CD4-positive, alpha-beta memory T cell (primary cell): Measurements from ENCODE around the gene AKR1D1. TPM values are rescaled to one million over a fixed set of nuclear protein-coding genes. Genes with fewer than 3 reads are reported as not detected.

ENCODE experiments used
- CTCF ChIA-PET: fragments of 350-600 bp; sonication (Branson Sonifier 250); formaldehyde crosslinking; loops from one replicate; lab custom pipeline; 2021; ENCODE audit warnings: inconsistent platforms; ENCODE audit not compliant: partially characterized antibody; lab: Charles Lee
- POLR2A ChIA-PET: fragments of 350-600 bp; sonication (Branson Sonifier 250); formaldehyde crosslinking; loops from one replicate; lab custom pipeline; 2021; ENCODE audit not compliant: partially characterized antibody; lab: Charles Lee
- DNase-seq, 5 donors: peaks; one replicate each; pipeline versions ENCODE4 v3.0.0 to v3.0.0-alpha.2; 2020 to 2022; ENCODE audit warnings: mixed read lengths in 1 of 5
- H3K27ac ChIP-seq: one replicate; pipeline ENCODE4 v1.7.0; 2013; ENCODE audit warnings: low read depth, low read length
- H3K27me3 ChIP-seq: 2 replicates; pipeline ENCODE4 v1.7.0; 2013; ENCODE audit warnings: mild to moderate bottlenecking, low read length, moderate library complexity; ENCODE audit not compliant: insufficient read depth
- H3K36me3 ChIP-seq: 2 replicates; pipeline ENCODE4 v1.7.0; 2013; ENCODE audit warnings: mild to moderate bottlenecking, low read length, moderate library complexity; ENCODE audit not compliant: insufficient read depth
- H3K4me1 ChIP-seq: 2 replicates; pipeline ENCODE4 v1.7.0; 2013; ENCODE audit warnings: mild to moderate bottlenecking, low read length, moderate library complexity; ENCODE audit not compliant: insufficient read depth
- H3K4me3 ChIP-seq, 2 donors: one replicate each; pipeline ENCODE4 v1.7.0; 2013; ENCODE audit warnings: low read length in 2 of 2, mild to moderate bottlenecking in 1 of 2
- H3K9me3 ChIP-seq, 2 donors: one replicate each; pipeline ENCODE4 v1.7.0; 2013; ENCODE audit warnings: low read length in 2 of 2, control low read depth in 1 of 2; ENCODE audit not compliant: control insufficient read depth in 1 of 2
- H3K27ac Mint-ChIP-seq, 7 donors: one replicate each; pipeline ENCODE4 v1.8.0; 2020 to 2021; ENCODE audit warnings: mixed read lengths in 7 of 7, mild to moderate bottlenecking in 6 of 7, inconsistent platforms in 3 of 7, moderate library complexity in 3 of 7
- H3K27me3 Mint-ChIP-seq, 2 donors: one replicate each; pipeline ENCODE4 v1.8.0; 2020 to 2021; ENCODE audit warnings: mixed read lengths in 2 of 2
- H3K36me3 Mint-ChIP-seq, 2 donors: one replicate each; pipeline ENCODE4 v1.8.0; 2020 to 2021; ENCODE audit warnings: mixed read lengths in 2 of 2, inconsistent platforms in 1 of 2, mild to moderate bottlenecking in 1 of 2
- H3K4me1 Mint-ChIP-seq, 4 donors: one replicate each; pipeline ENCODE4 v1.8.0; 2020 to 2021; ENCODE audit warnings: mixed read lengths in 4 of 4, mild to moderate bottlenecking in 1 of 4
- H3K4me3 Mint-ChIP-seq, 8 donors: one replicate each; pipeline ENCODE4 v1.8.0; 2020 to 2021; ENCODE audit warnings: mixed read lengths in 8 of 8, mild to moderate bottlenecking in 7 of 8, moderate library complexity in 6 of 8, inconsistent platforms in 3 of 8
- H3K9me3 Mint-ChIP-seq, 8 donors: one replicate each; pipeline ENCODE4 v1.8.0; 2020 to 2021; ENCODE audit warnings: mixed read lengths in 8 of 8, mild to moderate bottlenecking in 5 of 8, inconsistent platforms in 3 of 8, moderate library complexity in 1 of 8
- intact Hi-C: fragments of 100-400 bp; cut with micrococcal nuclease; formaldehyde crosslinking; loops from one replicate; pipeline ENCODE4 v1.15.1; 2023
- polyA plus RNA-seq, 2 donors: library from polyadenylated mRNA; unstranded; fragments of 300-500 nt; fragmentation: Illumina TruSeq; gene quantifications; one replicate each; pipeline ENCODE4 v1.2.3, GENCODE V29; 2021
- total RNA-seq, 2 experiments: library from RNA; stranded (reverse); gene quantifications; one replicate each; pipeline ENCODE4 v1.2.3, GENCODE V29; 2021

Gene AKR1D1
- total and polyA plus RNA-seq, 4 experiments from 2014 or later, result not detected

DNA sequence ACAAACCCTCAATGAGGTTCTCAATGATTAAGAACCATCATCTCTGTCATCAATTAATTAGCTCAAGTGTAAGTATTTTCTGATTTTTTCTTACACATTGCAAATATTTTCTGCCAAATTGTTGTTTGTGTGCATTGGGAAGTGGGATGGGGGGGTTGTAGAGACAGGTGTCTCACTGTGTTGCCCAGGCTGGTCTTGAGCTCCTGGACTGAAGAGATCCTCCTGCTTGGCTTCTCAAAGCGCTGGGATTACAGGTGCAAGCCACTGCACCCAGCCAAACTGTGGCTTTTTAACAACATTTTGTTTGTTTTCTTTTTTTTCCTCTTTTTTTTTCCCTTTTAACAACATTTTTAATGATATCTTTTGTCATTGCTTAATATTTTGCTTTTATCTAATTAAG, 87.5 kb downstream of the AKR1D1 start:
- Mint-ChIP-seq H3K27ac (no peak overlapping the region), H3K4me1 (no peaks in the 10 kb centered on the region), H3K9me3 (peaks cover 5 to 26% (median 17%) of the 10 kb centered on the region in 8 donors), H3K27me3 (peaks cover 4 to 8% of the 10 kb centered on the region in 2 donors), H3K36me3 (peaks cover 2 to 9% of the 10 kb centered on the region in 2 donors), H3K4me3 (no peak overlapping the region)
- no peaks in the 10 kb centered on the region for H3K9me3 ChIP-seq
- no peaks in the 10 kb centered on the region for H3K36me3 ChIP-seq
- H3K27ac ChIP-seq, result no peak overlapping the region
- no peaks in the 10 kb centered on the region for H3K4me1 ChIP-seq
- no peaks in the 10 kb centered on the region for H3K27me3 ChIP-seq
- no peak for DNase-seq
- H3K4me3 ChIP-seq, result no peak overlapping the region
- ChIA-PET CTCF (interaction anchor here (0.8 kb wide), 1 partner anchor 575 kb away, joined by 3 read pairs; no protein-coding TSS in a partner anchor), POLR2A (no interaction called here)
- intact Hi-C loops, result no loop called here

GRCh38 chr7:138164804-138165203, 88.5 kb downstream of the AKR1D1 start:
- H3K9me3 ChIP-seq, result no peaks in the 10 kb centered on the region
- Mint-ChIP-seq H3K4me3 (no peak overlapping the region), H3K27ac (no peak overlapping the region), H3K9me3 (peaks cover 5 to 26% (median 17%) of the 10 kb centered on the region in 8 donors), H3K4me1 (peaks cover 0 to 2% (median 0%) of the 10 kb centered on the region in 4 donors), H3K27me3 (peaks cover 9 to 13% of the 10 kb centered on the region in 2 donors), H3K36me3 (peaks cover 2 to 9% of the 10 kb centered on the region in 2 donors)
- ChIA-PET POLR2A (no interaction called here), CTCF (interaction anchor here (0.6 to 1.6 kb wide), 2 partner anchors 28 to 1429 kb away, joined by 3 read pairs; no protein-coding TSS in a partner anchor)
- H3K27me3 ChIP-seq, result no peaks in the 10 kb centered on the region
- H3K36me3 ChIP-seq, result no peaks in the 10 kb centered on the region
- no peak overlapping the region for H3K27ac ChIP-seq
- no peak overlapping the region for H3K4me3 ChIP-seq
- no peak for DNase-seq
- intact Hi-C loops, result no loop called here
- H3K4me1 ChIP-seq, result no peaks in the 10 kb centered on the region

DNA sequence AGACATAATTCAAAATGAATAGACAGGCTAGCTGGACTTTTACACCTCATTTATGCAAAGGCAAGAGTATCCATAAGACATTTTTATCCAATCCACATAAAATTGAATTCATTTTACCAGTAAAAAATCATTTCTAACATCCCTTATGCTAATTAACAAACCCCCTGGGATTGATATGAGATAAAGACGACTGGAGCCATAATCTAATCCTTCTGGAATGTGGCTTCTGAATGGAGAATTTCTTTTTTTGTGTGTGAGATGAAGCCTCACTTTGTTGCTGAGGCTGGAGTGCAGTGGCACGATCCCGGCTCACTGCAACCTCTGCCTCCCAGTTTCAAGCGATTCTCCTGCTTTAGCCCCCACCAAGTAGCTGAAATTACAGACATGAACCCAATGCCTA, 90.4 kb downstream of the AKR1D1 start:
- no peak overlapping the region for H3K27ac ChIP-seq
- H3K9me3 ChIP-seq, result no peaks in the 10 kb centered on the region
- Mint-ChIP-seq H3K36me3 (peaks cover 2 to 9% of the 10 kb centered on the region in 2 donors), H3K4me3 (no peak overlapping the region), H3K27me3 (peaks cover 17 to 23% of the 10 kb centered on the region in 2 donors), H3K4me1 (peaks cover 0 to 6% (median under 1%) of the 10 kb centered on the region in 4 donors), H3K27ac (no peak overlapping the region), H3K9me3 (peaks cover 5 to 26% (median 17%) of the 10 kb centered on the region in 8 donors)
- ChIA-PET POLR2A (no interaction called here), CTCF (interaction anchor here (1.5 kb wide), 1 partner anchor 572 kb away, joined by 12 read pairs; no protein-coding TSS in a partner anchor)
- intact Hi-C loops, result no loop called here
- H3K4me1 ChIP-seq, result no peaks in the 10 kb centered on the region
- no peaks in the 10 kb centered on the region for H3K36me3 ChIP-seq
- H3K27me3 ChIP-seq, result no peaks in the 10 kb centered on the region
- DNase-seq, result no peak
- no peak overlapping the region for H3K4me3 ChIP-seq

DNA sequence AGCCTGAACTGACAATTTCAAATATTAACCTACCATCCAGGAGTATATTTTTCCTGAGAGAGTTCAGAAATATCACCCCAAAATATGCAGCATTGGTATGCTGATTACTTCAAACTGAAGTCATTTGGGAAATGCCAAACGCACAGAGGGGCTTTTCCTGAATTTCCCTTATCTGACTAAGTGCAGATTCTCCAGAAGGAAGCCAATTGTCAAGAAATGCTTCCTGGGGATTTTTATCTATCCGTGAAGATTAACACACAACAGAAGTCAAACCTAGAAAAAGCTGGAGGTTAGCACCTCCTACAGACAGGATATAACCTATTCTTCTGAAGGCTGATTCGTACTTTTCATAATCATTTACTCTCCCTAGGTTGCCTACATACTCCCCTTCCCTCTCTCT, 91.0 kb downstream of the AKR1D1 start:
- H3K9me3 ChIP-seq, result no peaks in the 10 kb centered on the region
- peaks cover 0 to 6% (median under 1%) of the 10 kb centered on the region in 4 donors for H3K4me1 Mint-ChIP-seq
- H3K36me3 Mint-ChIP-seq, result peaks cover 2 to 9% of the 10 kb centered on the region in 2 donors
- no peak overlapping the region for H3K27ac ChIP-seq
- peaks cover 3% of the 10 kb centered on the region for H3K27me3 ChIP-seq
- H3K36me3 ChIP-seq, result no peaks in the 10 kb centered on the region
- H3K4me3 ChIP-seq, result no peak overlapping the region
- no peaks in the 10 kb centered on the region for H3K4me1 ChIP-seq
- POLR2A ChIA-PET, result no interaction called here
- CTCF ChIA-PET, result no interaction called here
- intact Hi-C loops, result no loop called here
- DNase-seq, result no peak
- H3K9me3 Mint-ChIP-seq, result peaks cover 5 to 26% (median 17%) of the 10 kb centered on the region in 8 donors
- H3K4me3 Mint-ChIP-seq, result no peak overlapping the region
- H3K27me3 Mint-ChIP-seq, result peaks cover 17 to 23% of the 10 kb centered on the region in 2 donors
- H3K27ac Mint-ChIP-seq, result no peak overlapping the region

GRCh38 chr7:138167869-138168296, 91.6 kb downstream of the AKR1D1 start:
- H3K27me3 ChIP-seq, result peaks cover 3% of the 10 kb centered on the region
- intact Hi-C loops, result no loop called here
- H3K4me1 Mint-ChIP-seq, result peaks cover 0 to 6% (median under 1%) of the 10 kb centered on the region in 4 donors
- no peak overlapping the region for H3K27ac Mint-ChIP-seq
- no peaks in the 10 kb centered on the region for H3K4me1 ChIP-seq
- no peak overlapping the region for H3K4me3 ChIP-seq
- H3K4me3 Mint-ChIP-seq, result no peak overlapping the region
- peaks cover 5 to 26% (median 17%) of the 10 kb centered on the region in 8 donors for H3K9me3 Mint-ChIP-seq
- ChIA-PET CTCF (no interaction called here), POLR2A (no interaction called here)
- no peaks in the 10 kb centered on the region for H3K36me3 ChIP-seq
- DNase-seq, result no peak
- H3K9me3 ChIP-seq, result no peaks in the 10 kb centered on the region
- no peak overlapping the region for H3K27ac ChIP-seq
- H3K27me3 Mint-ChIP-seq, result peaks cover 20 to 23% of the 10 kb centered on the region in 2 donors
- H3K36me3 Mint-ChIP-seq, result peaks cover 2 to 9% of the 10 kb centered on the region in 2 donors

Other genes with a start within 250 kb of the AKR1D1 start
- under 1 TPM in 1 of 2 experiments, not detected in 1; 0.11 TPM for gene DGKI, start 229.5 kb upstream of the AKR1D1 start, total RNA-seq
- not detected for gene DGKI, start 229.5 kb upstream of the AKR1D1 start, polyA plus RNA-seq
- gene CREB3L2, start 74.4 kb upstream of the AKR1D1 start, total RNA-seq, result 10 to 100 TPM; 39.3 to 41.3 TPM
- gene CREB3L2, start 74.4 kb upstream of the AKR1D1 start, polyA plus RNA-seq, result 10 to 100 TPM in 1 of 2 donors, 1 to 10 TPM in 1; 6.8 to 17.4 TPM